ENCODE data around the gene CAMK1. TPM values are rescaled to one million over a fixed set of nuclear protein-coding genes. Genes with fewer than 3 reads are reported as not detected.

CAMK1 gene
- polyA plus RNA-seq, 1 donor (not counting 4 experiments of a cell fraction or from before 2014, with no cell fraction given): 2.3 TPM

DNA sequence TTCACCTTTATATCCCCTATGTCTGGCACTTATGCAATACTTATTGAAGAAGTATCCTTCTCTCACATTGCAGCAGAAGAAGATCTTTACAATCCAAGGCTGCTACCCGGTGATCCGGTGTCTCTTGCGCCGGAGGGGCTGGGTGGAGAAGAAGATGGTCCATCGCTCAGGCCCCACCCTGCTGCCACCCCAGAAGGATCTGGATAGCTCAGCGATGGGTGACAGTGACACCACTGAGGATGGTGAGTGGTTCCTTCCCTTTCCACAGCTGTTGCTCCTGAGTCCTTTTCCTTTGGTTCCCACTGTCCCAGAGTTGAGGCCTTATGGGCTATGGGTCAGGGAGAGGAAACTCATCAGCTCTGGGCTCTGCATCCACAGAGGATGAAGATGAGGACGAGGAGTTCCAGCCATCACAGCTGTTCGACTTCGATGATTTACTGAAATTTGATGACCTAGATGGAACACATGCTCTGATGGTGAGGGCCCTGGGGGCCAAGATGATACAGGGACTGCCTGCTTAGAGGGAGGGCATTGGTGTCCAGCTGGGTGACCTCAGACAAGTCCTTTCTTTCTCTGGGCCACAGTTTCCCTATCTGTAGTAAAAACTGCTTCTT is 43.2 kb upstream of the CAMK1 start:
- H3K27me3 ChIP-seq (ENCODE audit: control insufficient read depth, extremely low read depth, insufficient read depth, low read length): no peaks in the 10 kb centered on the region
- H3K9me3 ChIP-seq (ENCODE audit: control insufficient read depth, low read depth, low read length): no peaks in the 10 kb centered on the region
- peaks cover 0 to 4% of the 10 kb centered on the region in 2 experiments for H3K36me3 ChIP-seq (ENCODE audit: control insufficient read depth in 2 of 2, extremely low read depth in 1 of 2, insufficient read depth in 2 of 2, low read length in 2 of 2)
- H3K9ac ChIP-seq (ENCODE audit: control insufficient read depth, extremely low read depth, insufficient read depth, low read length): no peak overlapping the region
- H3K4me1 ChIP-seq (ENCODE audit: control insufficient read depth, extremely low read depth, insufficient read depth, low read length): peaks cover 7% of the 10 kb centered on the region
- no peak for DNase-seq (ENCODE audit: low read depth, low spot score)
- no peaks in the 10 kb centered on the region for H3K9me1 ChIP-seq (ENCODE audit: control insufficient read depth, extremely low read depth, insufficient read depth, low read length)
- no peak overlapping the region for H3K4me2 ChIP-seq (ENCODE audit: control insufficient read depth, extremely low read depth, insufficient read depth, low read depth, low read length)
- H3K79me2 ChIP-seq (ENCODE audit: control insufficient read depth, insufficient read depth, low read length): no peaks in the 10 kb centered on the region
- dilution Hi-C loops (cut with MboI; ENCODE audit: extremely low pct_ligation_motif_present, low sequenced_read_pairs): no loop called here
- no peak for TF ChIP-seq CTCF (optimal IDR thresholded peaks at IDR 0.05 in 1 of 3, IDR thresholded peaks at IDR 0.05 in 1 of 3, conservative IDR thresholded peaks at IDR 0.05 in 1 of 3; ENCODE audit: extremely low read depth in 1 of 3, insufficient read depth in 2 of 3, low read length in 3 of 3)
- TF ChIP-seq EZH2 (IDR thresholded peaks at IDR 0.05; ENCODE audit: low read length): no peak
- H4K20me1 ChIP-seq (ENCODE audit: control insufficient read depth, extremely low read depth, insufficient read depth, low read length): no peaks in the 10 kb centered on the region
- H2AFZ ChIP-seq (ENCODE audit: control insufficient read depth, low read length): no peak overlapping the region
- FAIRE-seq: no peak
- H3K27ac ChIP-seq (ENCODE audit: control insufficient read depth, insufficient read depth, low read length): no peak overlapping the region
- no peak overlapping the region for H3K4me3 ChIP-seq (ENCODE audit: control insufficient read depth in 2 of 3, extremely low read depth in 1 of 3, insufficient read depth in 2 of 3, low read depth in 1 of 3, low read length in 3 of 3)

DNA sequence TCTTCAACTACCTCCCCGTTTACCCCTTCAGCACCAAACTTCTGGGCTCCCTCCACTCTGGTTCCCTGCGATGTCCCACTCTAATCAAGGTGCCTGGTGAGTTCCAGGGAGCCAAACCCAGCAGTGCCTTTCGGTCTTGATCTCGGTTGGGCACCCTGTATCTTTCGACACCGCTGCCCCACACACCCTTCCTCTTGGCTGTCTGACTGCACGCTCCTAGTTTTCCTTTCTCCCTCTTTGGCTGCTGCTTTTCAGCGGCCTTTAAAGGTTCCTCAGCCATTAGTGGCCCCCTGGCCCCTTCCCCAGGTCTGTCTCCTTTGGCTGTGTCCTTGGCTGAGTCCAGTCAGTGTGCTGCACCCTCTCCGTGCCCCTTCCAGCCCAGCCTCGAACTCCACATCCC is 41.1 kb upstream of the CAMK1 start:
- Histone ChIP-seq H3K9ac (ENCODE audit: control insufficient read depth, extremely low read depth, insufficient read depth, low read length) (peak overlapping the region; percentile 55), H3K36me3 (ENCODE audit: control insufficient read depth in 2 of 2, extremely low read depth in 1 of 2, insufficient read depth in 2 of 2, low read length in 2 of 2) (peaks cover 3 to 10% of the 10 kb centered on the region in 2 experiments), H3K9me3 (ENCODE audit: control insufficient read depth, low read depth, low read length) (no peaks in the 10 kb centered on the region), H3K27me3 (ENCODE audit: control insufficient read depth, extremely low read depth, insufficient read depth, low read length) (no peaks in the 10 kb centered on the region), H3K9me1 (ENCODE audit: control insufficient read depth, extremely low read depth, insufficient read depth, low read length) (no peaks in the 10 kb centered on the region), H3K4me1 (ENCODE audit: control insufficient read depth, extremely low read depth, insufficient read depth, low read length) (peaks cover 7% of the 10 kb centered on the region), H3K4me3 (ENCODE audit: control insufficient read depth in 2 of 3, extremely low read depth in 1 of 3, insufficient read depth in 2 of 3, low read depth in 1 of 3, low read length in 3 of 3) (peak overlapping the region in 2 of 3 experiments; percentile 60 to 63), H2AFZ (ENCODE audit: control insufficient read depth, low read length) (peak overlapping the region; percentile 40), H3K27ac (ENCODE audit: control insufficient read depth, insufficient read depth, low read length) (no peak overlapping the region), H3K79me2 (ENCODE audit: control insufficient read depth, insufficient read depth, low read length) (no peaks in the 10 kb centered on the region), H4K20me1 (ENCODE audit: control insufficient read depth, extremely low read depth, insufficient read depth, low read length) (no peaks in the 10 kb centered on the region), H3K4me2 (ENCODE audit: control insufficient read depth, extremely low read depth, insufficient read depth, low read depth, low read length) (peak overlapping the region; percentile 90)
- FAIRE-seq (no peak), DNase-seq (ENCODE audit: low read depth, low spot score) (no peak)
- TF ChIP-seq EZH2 (IDR thresholded peaks at IDR 0.05; ENCODE audit: low read length) (no peak), CTCF (optimal IDR thresholded peaks at IDR 0.05 in 1 of 3, IDR thresholded peaks at IDR 0.05 in 1 of 3, conservative IDR thresholded peaks at IDR 0.05 in 1 of 3; ENCODE audit: extremely low read depth in 1 of 3, insufficient read depth in 2 of 3, low read length in 3 of 3) (no peak)
- dilution Hi-C loops (cut with MboI; ENCODE audit: extremely low pct_ligation_motif_present, low sequenced_read_pairs): no loop called here
